Spleen (tissue), 7 donors: ENCODE measurements around the gene NR3C1.

Experiments
- POLR2A ChIP-seq, 3 donors: fragments of 450-650 bp; IDR thresholded peaks; one replicate each; pipeline ENCODE4 v1.5.1; 2017; ENCODE audit warnings: antibody characterized with exemption in 3 of 3, mild to moderate bottlenecking in 1 of 3
- TF ChIP-seq, protein P1 (sequence below), 11 experiments: fragments of 200-600 bp in 7 of 11; fragments of 450-650 bp in 4 of 11; sonication (generic) in 4 of 11; IDR thresholded peaks in 8 of 11; conservative IDR thresholded peaks in 3 of 11; 1 replicate in 7 of 11; 2 replicates in 4 of 11; pipeline versions ENCODE4 v1.4.0 to v1.8.0; 2016 to 2021; ENCODE audit warnings: antibody characterized with exemption in 11 of 11, inconsistent platforms in 4 of 11, mild to moderate bottlenecking in 1 of 11
- donor health status: DM: no; HTN: no; CAD: no; lungs with moderate emphysema.
- donor health status: DM: no; HTN: no; CAD: no.
- donor health status: DM: no; HTN: no; CAD: no.

DNA sequence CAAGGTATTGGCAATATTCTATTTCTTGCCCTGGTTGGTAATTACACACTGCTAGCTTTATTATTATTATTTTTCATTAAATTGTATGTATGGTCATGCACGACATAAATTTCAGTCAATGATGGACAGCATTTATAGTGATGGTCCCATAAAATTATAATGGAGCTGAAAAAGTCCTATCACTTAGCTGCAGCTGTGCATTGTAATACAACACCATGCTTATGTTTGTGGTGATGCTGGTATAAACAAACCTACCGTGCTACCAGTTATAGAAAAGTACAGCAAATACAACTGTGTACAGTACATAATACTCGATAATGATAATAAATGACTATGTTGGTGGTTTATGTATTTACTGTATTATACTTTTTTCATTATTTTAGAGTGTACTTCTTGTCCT, 65.5 kb downstream of the NR3C1 start:
- TF ChIP-seq POLR2A (IDR thresholded peaks at IDR 0.05), result no peak
- TF ChIP-seq, protein P1, sequence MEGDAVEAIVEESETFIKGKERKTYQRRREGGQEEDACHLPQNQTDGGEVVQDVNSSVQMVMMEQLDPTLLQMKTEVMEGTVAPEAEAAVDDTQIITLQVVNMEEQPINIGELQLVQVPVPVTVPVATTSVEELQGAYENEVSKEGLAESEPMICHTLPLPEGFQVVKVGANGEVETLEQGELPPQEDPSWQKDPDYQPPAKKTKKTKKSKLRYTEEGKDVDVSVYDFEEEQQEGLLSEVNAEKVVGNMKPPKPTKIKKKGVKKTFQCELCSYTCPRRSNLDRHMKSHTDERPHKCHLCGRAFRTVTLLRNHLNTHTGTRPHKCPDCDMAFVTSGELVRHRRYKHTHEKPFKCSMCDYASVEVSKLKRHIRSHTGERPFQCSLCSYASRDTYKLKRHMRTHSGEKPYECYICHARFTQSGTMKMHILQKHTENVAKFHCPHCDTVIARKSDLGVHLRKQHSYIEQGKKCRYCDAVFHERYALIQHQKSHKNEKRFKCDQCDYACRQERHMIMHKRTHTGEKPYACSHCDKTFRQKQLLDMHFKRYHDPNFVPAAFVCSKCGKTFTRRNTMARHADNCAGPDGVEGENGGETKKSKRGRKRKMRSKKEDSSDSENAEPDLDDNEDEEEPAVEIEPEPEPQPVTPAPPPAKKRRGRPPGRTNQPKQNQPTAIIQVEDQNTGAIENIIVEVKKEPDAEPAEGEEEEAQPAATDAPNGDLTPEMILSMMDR (IDR thresholded peaks at IDR 0.05 in 8 of 11, conservative IDR thresholded peaks at IDR 0.05 in 3 of 11), result no peak
